ENCODE measurements around the gene BANP.

BANP gene

DNA sequence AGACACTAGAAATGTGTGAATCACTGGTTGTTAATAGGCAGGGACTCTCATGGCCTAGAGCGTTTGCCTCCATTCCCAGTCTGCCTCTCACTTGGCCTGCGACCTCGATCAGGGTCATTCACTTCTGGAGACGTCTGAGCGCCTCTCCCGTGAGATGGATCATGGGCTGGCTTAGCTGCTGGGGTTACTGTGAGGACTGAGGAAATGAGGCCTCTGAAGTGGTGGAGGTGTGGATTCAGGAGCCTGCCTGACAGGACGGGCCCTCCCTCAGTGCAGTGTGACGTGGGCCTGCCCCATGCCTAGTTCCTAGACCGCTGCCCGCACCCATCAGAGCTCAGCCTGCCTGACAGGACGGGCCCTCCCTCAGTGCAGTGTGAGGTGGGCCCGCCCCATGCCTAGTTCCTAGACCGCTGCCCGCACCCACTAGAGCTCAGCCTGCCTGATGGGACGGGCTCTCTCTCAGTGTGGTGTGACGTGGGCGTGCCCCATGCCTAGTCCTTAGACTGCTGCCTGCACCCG, 61.9 kb downstream of the BANP start:
- Histone ChIP-seq H3K4me3 (IDR thresholded peaks at IDR 0.05; ENCODE audit: insufficient read depth, low read depth, low read length) (no peak overlapping the region), H3K27me3 (ENCODE audit: insufficient read depth, low read depth) (no peaks in the 10 kb centered on the region), H3K9ac (no peak overlapping the region), H3K36me3 (ENCODE audit: insufficient read depth) (no peaks in the 10 kb centered on the region), H3K4me1 (ENCODE audit: low read depth, poor library complexity, severe bottlenecking) (no peaks in the 10 kb centered on the region), H3K79me2 (ENCODE audit: insufficient read depth, low read depth) (no peaks in the 10 kb centered on the region), H4K20me1 (ENCODE audit: insufficient read depth) (no peaks in the 10 kb centered on the region), H3K4me2 (no peak overlapping the region), H2AFZ (ENCODE audit: low read depth) (no peak overlapping the region), H3K27ac (no peak overlapping the region)
- TF ChIP-seq, protein P1, sequence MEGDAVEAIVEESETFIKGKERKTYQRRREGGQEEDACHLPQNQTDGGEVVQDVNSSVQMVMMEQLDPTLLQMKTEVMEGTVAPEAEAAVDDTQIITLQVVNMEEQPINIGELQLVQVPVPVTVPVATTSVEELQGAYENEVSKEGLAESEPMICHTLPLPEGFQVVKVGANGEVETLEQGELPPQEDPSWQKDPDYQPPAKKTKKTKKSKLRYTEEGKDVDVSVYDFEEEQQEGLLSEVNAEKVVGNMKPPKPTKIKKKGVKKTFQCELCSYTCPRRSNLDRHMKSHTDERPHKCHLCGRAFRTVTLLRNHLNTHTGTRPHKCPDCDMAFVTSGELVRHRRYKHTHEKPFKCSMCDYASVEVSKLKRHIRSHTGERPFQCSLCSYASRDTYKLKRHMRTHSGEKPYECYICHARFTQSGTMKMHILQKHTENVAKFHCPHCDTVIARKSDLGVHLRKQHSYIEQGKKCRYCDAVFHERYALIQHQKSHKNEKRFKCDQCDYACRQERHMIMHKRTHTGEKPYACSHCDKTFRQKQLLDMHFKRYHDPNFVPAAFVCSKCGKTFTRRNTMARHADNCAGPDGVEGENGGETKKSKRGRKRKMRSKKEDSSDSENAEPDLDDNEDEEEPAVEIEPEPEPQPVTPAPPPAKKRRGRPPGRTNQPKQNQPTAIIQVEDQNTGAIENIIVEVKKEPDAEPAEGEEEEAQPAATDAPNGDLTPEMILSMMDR (conservative IDR thresholded peaks at IDR 0.05; ENCODE audit: low read depth, low read length) = no peak

DNA sequence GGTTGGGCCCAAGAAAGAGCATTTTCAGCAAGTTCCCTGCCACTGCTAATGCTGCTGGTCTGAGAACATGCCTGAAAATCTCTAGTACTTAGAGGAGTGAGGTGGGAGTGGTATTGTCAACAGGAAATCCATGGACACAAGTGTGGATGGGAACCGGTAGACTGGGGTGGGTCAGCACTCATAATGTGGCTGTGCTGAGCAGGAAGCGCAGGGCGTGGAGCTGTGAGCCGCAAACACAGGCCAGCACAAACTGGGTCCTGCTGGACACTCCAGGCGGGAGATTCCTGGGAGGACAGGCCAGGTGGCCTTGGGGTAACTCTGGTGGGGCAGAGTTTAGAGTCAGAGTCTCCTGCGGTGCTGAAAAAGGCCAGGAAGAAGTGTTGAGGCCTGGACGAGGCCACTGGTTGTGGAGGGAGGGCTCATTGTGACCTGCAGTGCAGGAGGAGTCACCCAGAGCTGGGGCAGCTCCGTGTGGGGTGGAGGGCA, 62.6 kb downstream of the BANP start:
- H3K27me3 ChIP-seq (ENCODE audit: insufficient read depth, low read depth) = no peaks in the 10 kb centered on the region
- no peak overlapping the region for H3K27ac ChIP-seq
- no peak overlapping the region for H2AFZ ChIP-seq (ENCODE audit: low read depth)
- no peak overlapping the region for H3K4me2 ChIP-seq
- H3K9ac ChIP-seq = no peak overlapping the region
- TF ChIP-seq, protein P1 (conservative IDR thresholded peaks at IDR 0.05; ENCODE audit: low read depth, low read length) = no peak
- no peaks in the 10 kb centered on the region for H4K20me1 ChIP-seq (ENCODE audit: insufficient read depth)
- no peaks in the 10 kb centered on the region for H3K4me1 ChIP-seq (ENCODE audit: low read depth, poor library complexity, severe bottlenecking)
- H3K79me2 ChIP-seq (ENCODE audit: insufficient read depth, low read depth) = no peaks in the 10 kb centered on the region
- H3K36me3 ChIP-seq (ENCODE audit: insufficient read depth) = no peaks in the 10 kb centered on the region
- H3K4me3 ChIP-seq (IDR thresholded peaks at IDR 0.05; ENCODE audit: insufficient read depth, low read depth, low read length) = no peak overlapping the region

DNA sequence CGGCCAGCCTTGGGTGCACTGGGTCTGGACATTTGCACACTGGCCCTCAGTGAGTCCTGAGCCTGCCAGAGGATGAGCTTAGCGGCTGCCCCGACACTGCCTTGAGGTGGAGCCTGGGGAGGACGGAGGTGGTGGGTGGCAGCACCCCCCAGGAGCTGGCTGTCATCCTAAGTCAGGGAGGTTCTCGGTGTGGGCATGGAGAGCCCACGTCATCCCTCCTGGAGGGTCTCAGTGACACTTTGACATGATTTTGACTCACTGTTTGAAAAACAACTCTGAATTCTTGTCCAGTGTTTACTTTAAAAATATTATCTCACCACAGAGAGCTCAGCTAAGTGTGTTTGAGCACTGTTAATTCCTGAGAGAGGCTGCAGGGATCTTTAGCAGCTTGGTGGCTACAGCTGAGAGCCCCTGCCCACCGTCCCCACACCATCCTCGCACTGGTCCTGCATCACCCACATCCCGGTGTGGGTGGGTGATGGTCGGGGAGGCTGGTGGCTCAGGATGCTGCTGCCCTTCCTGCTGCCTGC, 63.1 kb downstream of the BANP start:
- no peaks in the 10 kb centered on the region for H4K20me1 ChIP-seq (ENCODE audit: insufficient read depth)
- no peak overlapping the region for H3K4me3 ChIP-seq (IDR thresholded peaks at IDR 0.05; ENCODE audit: insufficient read depth, low read depth, low read length)
- no peaks in the 10 kb centered on the region for H3K4me1 ChIP-seq (ENCODE audit: low read depth, poor library complexity, severe bottlenecking)
- no peak overlapping the region for H3K4me2 ChIP-seq
- no peak overlapping the region for H3K27ac ChIP-seq
- H3K36me3 ChIP-seq (ENCODE audit: insufficient read depth) = no peaks in the 10 kb centered on the region
- TF ChIP-seq, protein P1 (conservative IDR thresholded peaks at IDR 0.05; ENCODE audit: low read depth, low read length) = no peak
- H3K79me2 ChIP-seq (ENCODE audit: insufficient read depth, low read depth) = no peaks in the 10 kb centered on the region
- H3K27me3 ChIP-seq (ENCODE audit: insufficient read depth, low read depth) = no peaks in the 10 kb centered on the region
- H3K9ac ChIP-seq = no peak overlapping the region
- H2AFZ ChIP-seq (ENCODE audit: low read depth) = no peak overlapping the region

DNA sequence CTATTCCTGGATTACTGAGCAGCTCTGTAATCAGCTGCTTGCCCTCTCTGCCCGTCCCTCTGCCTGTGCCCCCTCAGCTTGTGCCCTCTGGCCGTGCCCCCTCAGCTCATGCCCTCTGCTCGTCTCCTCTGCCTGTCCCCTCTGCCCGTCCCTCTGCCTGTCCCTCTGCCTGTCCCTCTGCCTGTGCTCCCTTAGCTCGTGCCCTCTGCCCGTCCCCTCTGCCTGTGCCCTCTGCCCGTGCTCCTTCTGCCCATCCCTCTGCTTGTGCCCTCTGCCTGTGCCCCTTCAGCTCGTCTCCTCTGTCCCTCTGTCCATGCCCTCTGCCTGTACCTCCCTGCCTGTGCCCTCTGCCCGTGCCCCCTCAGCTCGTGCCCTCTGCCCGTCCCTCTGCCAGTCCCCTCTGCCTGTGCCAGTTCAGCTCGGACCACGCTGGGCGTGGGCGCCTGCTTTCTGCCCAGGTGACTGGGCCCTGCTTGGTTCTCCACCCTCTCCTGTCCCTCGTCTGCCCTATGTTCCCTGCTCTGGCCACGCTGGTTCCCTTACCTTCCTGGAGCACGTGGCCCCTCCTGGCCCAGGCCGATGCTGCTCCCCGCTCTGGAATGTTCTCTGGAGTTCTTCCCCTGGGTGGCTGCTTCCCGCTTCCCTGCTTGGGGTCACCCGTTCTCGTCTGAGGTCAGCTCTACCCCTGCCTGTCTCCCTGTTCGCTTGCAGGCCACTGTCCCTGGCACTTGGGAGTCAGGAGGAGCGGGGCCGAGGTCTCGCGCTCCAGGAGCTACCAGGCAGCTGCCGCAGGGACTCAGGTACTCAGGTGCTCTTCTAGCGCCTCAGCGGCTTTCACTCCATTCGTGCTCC, 63.9 kb downstream of the BANP start:
- Histone ChIP-seq H3K36me3 (ENCODE audit: insufficient read depth) (no peaks in the 10 kb centered on the region), H2AFZ (ENCODE audit: low read depth) (no peak overlapping the region), H3K9ac (no peak overlapping the region), H3K27ac (no peak overlapping the region), H3K27me3 (ENCODE audit: insufficient read depth, low read depth) (no peaks in the 10 kb centered on the region), H4K20me1 (ENCODE audit: insufficient read depth) (no peaks in the 10 kb centered on the region), H3K79me2 (ENCODE audit: insufficient read depth, low read depth) (no peaks in the 10 kb centered on the region), H3K4me2 (no peak overlapping the region), H3K4me3 (IDR thresholded peaks at IDR 0.05; ENCODE audit: insufficient read depth, low read depth, low read length) (no peak overlapping the region), H3K4me1 (ENCODE audit: low read depth, poor library complexity, severe bottlenecking) (no peaks in the 10 kb centered on the region)
- TF ChIP-seq, protein P1 (conservative IDR thresholded peaks at IDR 0.05; ENCODE audit: low read depth, low read length) = no peak

Measured in KMS-11 (cell line).